Measurements from ENCODE around the gene RNF10. TPM values are rescaled to one million over a fixed set of nuclear protein-coding genes. Genes with fewer than 3 reads are reported as not detected.

The RNF10 gene
- polyA plus RNA-seq, 1 donor from 2014 or later, result 139 TPM

DNA sequence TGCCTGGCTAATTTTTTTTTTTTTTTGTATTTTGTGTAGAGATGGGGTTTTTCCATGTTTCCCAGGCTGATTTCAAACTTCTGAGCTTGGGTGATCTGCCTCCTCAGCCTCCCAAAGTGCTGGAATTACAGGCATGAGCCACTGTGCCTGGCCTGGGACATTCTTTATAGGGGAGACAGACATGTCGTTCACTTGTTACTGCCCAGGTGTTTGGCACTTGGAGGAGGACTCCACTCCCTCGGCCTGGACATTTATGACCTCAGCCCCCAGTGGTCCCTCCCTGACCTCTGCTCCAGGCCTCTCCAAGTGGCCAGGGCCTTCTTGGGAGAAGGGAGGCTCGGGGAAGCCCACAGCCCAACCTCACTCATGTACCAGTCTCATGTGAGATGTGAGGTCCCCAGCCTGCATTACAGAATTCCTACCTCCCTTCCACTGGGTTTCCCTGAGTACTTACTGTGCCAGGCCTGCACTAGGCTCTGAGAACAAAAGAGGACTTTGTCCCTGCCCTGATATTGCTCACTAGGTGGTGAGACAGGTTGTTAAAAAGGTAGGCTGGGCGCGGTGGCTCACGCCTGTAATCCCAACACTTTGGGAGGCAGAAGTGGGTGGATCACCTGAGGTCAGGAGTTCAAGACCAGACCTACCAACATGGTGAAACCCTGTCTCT lies 56.7 kb downstream of the RNF10 start:
- Histone ChIP-seq H3K4me3 (ENCODE audit: low read length) (no peak overlapping the region), H3K79me2 (replicated peaks; ENCODE audit: insufficient read depth, low read length) (no peaks in the 10 kb centered on the region), H3K9me3 (ENCODE audit: low read length) (no peaks in the 10 kb centered on the region), H3K36me3 (ENCODE audit: insufficient read depth, low read length) (no peaks in the 10 kb centered on the region), H3K9ac (ENCODE audit: low read length) (no peak overlapping the region), H3K4me2 (ENCODE audit: low read length) (no peak overlapping the region), H3K27me3 (ENCODE audit: insufficient read depth, low read depth, low read length) (peaks cover 8% of the 10 kb centered on the region), H4K20me1 (ENCODE audit: insufficient read depth) (no peaks in the 10 kb centered on the region), H3K9me2 (ENCODE audit: insufficient read depth, low read length) (no peaks in the 10 kb centered on the region), H3F3A (ENCODE audit: insufficient read depth, low read length, poor library complexity, severe bottlenecking) (no peaks in the 10 kb centered on the region), H3K27ac (ENCODE audit: low read length) (no peak overlapping the region), H2AFZ (ENCODE audit: low read depth, low read length) (no peak overlapping the region)
- TF ChIP-seq POLR2AphosphoS5 (IDR thresholded peaks at IDR 0.05), result no peak
- no peak for TF ChIP-seq SMC3 (conservative IDR thresholded peaks at IDR 0.05; ENCODE audit: poor library complexity)

DNA sequence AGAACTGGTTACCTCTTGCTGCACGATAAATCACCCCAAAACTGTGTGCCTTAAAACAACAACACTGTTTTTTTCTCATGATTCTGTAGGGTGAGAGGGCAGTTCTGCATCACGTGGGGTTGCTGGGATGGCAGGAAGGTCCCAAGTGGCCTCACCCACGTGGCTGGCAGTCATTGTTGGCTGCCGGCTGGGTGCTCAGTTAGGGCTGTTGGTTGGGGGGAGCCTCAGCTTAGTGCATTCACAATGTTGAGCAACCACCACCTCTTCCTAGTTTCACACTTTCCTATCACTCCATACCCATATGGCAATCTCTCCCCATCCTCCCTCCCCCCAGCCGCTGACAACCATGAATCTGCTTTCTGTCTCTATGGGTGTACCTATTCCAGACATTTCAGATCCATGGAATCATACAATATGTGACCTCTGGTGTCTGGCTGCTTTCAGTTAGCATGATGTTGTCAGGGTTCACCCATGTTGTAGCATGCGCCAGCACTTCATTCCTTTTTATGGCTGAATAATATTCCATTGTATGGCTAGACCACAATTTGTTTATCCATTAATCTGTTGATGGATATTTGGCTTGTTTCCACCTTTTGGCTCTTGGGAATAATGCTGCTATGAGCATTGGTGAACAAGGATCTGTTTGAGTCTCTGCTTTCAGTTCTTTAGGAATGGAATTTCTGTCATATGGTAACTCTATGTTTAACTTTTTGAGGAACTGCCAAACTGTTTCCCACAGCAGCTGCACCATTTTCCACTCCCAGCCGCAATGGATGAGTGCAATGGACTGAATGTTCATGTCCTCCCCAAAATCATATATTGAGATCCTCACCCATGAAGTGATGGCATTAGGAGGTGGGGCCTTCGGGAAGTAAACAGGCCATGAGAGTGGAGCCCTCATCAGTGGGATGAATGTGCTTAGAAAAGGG lies 58.2 kb downstream of the RNF10 start:
- Histone ChIP-seq H3K27me3 (ENCODE audit: insufficient read depth, low read depth, low read length) (no peaks in the 10 kb centered on the region), H3F3A (ENCODE audit: insufficient read depth, low read length, poor library complexity, severe bottlenecking) (no peaks in the 10 kb centered on the region), H3K79me2 (replicated peaks; ENCODE audit: insufficient read depth, low read length) (no peaks in the 10 kb centered on the region), H3K4me2 (ENCODE audit: low read length) (no peak overlapping the region), H3K9me2 (ENCODE audit: insufficient read depth, low read length) (no peaks in the 10 kb centered on the region), H3K36me3 (ENCODE audit: insufficient read depth, low read length) (no peaks in the 10 kb centered on the region), H3K9ac (ENCODE audit: low read length) (no peak overlapping the region), H4K20me1 (ENCODE audit: insufficient read depth) (no peaks in the 10 kb centered on the region), H3K4me3 (ENCODE audit: low read length) (no peak overlapping the region), H2AFZ (ENCODE audit: low read depth, low read length) (no peak overlapping the region), H3K27ac (ENCODE audit: low read length) (no peak overlapping the region), H3K9me3 (ENCODE audit: low read length) (no peaks in the 10 kb centered on the region)
- TF ChIP-seq EP300 (conservative IDR thresholded peaks at IDR 0.05; ENCODE audit: poor library complexity, severe bottlenecking), result no peak
- no peak for TF ChIP-seq SMC3 (conservative IDR thresholded peaks at IDR 0.05; ENCODE audit: poor library complexity)
- TF ChIP-seq, protein P1, sequence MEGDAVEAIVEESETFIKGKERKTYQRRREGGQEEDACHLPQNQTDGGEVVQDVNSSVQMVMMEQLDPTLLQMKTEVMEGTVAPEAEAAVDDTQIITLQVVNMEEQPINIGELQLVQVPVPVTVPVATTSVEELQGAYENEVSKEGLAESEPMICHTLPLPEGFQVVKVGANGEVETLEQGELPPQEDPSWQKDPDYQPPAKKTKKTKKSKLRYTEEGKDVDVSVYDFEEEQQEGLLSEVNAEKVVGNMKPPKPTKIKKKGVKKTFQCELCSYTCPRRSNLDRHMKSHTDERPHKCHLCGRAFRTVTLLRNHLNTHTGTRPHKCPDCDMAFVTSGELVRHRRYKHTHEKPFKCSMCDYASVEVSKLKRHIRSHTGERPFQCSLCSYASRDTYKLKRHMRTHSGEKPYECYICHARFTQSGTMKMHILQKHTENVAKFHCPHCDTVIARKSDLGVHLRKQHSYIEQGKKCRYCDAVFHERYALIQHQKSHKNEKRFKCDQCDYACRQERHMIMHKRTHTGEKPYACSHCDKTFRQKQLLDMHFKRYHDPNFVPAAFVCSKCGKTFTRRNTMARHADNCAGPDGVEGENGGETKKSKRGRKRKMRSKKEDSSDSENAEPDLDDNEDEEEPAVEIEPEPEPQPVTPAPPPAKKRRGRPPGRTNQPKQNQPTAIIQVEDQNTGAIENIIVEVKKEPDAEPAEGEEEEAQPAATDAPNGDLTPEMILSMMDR (IDR thresholded peaks at IDR 0.05; ENCODE audit: poor library complexity, severe bottlenecking), result no peak
- TF ChIP-seq POLR2AphosphoS5 (IDR thresholded peaks at IDR 0.05), result no peak
- TF ChIP-seq, protein P2, sequence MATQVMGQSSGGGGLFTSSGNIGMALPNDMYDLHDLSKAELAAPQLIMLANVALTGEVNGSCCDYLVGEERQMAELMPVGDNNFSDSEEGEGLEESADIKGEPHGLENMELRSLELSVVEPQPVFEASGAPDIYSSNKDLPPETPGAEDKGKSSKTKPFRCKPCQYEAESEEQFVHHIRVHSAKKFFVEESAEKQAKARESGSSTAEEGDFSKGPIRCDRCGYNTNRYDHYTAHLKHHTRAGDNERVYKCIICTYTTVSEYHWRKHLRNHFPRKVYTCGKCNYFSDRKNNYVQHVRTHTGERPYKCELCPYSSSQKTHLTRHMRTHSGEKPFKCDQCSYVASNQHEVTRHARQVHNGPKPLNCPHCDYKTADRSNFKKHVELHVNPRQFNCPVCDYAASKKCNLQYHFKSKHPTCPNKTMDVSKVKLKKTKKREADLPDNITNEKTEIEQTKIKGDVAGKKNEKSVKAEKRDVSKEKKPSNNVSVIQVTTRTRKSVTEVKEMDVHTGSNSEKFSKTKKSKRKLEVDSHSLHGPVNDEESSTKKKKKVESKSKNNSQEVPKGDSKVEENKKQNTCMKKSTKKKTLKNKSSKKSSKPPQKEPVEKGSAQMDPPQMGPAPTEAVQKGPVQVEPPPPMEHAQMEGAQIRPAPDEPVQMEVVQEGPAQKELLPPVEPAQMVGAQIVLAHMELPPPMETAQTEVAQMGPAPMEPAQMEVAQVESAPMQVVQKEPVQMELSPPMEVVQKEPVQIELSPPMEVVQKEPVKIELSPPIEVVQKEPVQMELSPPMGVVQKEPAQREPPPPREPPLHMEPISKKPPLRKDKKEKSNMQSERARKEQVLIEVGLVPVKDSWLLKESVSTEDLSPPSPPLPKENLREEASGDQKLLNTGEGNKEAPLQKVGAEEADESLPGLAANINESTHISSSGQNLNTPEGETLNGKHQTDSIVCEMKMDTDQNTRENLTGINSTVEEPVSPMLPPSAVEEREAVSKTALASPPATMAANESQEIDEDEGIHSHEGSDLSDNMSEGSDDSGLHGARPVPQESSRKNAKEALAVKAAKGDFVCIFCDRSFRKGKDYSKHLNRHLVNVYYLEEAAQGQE (IDR thresholded peaks at IDR 0.05; ENCODE audit: borderline replicate concordance), result no peak
- no peak for TF ChIP-seq MXI1 (conservative IDR thresholded peaks at IDR 0.05; ENCODE audit: poor library complexity, severe bottlenecking)
- TF ChIP-seq TAF1 (IDR thresholded peaks at IDR 0.05; ENCODE audit: low read depth), result no peak
- TF ChIP-seq RAD21 (conservative IDR thresholded peaks at IDR 0.05), result no peak
- TF ChIP-seq EZH2 (IDR thresholded peaks at IDR 0.05; ENCODE audit: borderline replicate concordance, insufficient read depth, low read length, poor library complexity, severe bottlenecking), result no peak

Data from neural cell (in vitro differentiated cells).